Panc1 (cell line): Measurements from ENCODE around the gene ARHGEF39. TPM values are rescaled to one million over a fixed set of nuclear protein-coding genes. Genes with fewer than 3 reads are reported as not detected.

Experiments
- ATAC-seq: fragments of 200-7000 bp; cut with Tn5 transposase; 2 replicates; pipeline ENCODE4 v1.9.1; 2020; ENCODE audit warnings: mild to moderate bottlenecking, moderate library complexity
- BruUV-seq: library from RNA; stranded (reverse); fragments of 400-500 nt; replicated peaks from 2 replicates; lab custom pipeline; 2021; lab: Mats Ljungman, UMichigan
- CTCF ChIA-PET: fragments of 300-600 bp; sonication (Branson Sonifier 250); formaldehyde crosslinking; loops from one replicate; lab custom pipeline; 2022; ENCODE audit warnings: antibody characterized with exemption; lab: Charles Lee
- POLR2A ChIA-PET: fragments of 300-600 bp; sonication (Branson Sonifier 250); formaldehyde crosslinking; loops from one replicate; lab custom pipeline; 2022; ENCODE audit warnings: antibody characterized with exemption; lab: Charles Lee
- DNase-seq: peaks from one replicate; pipeline ENCODE4 v3.0.0-alpha.2; 2010; ENCODE audit warnings: low read depth, low spot score
- H3K27ac ChIP-seq: 2 replicates; pipeline ENCODE4 v1.5.1; 2011; ENCODE audit warnings: mild to moderate bottlenecking, low read length, inconsistent platforms
- H3K27me3 ChIP-seq: fragments of 200-500 bp; sonication (Bioruptor generic); 2 replicates; pipeline ENCODE4 v1.6.0; 2014; ENCODE audit warnings: low read length, inconsistent platforms; ENCODE audit not compliant: control insufficient read depth, insufficient read depth
- H3K36me3 ChIP-seq: fragments of 200-500 bp; sonication (Bioruptor generic); 2 replicates; pipeline ENCODE4 v1.5.1; 2014; ENCODE audit warnings: inconsistent platforms, mild to moderate bottlenecking, low read length, moderate library complexity; ENCODE audit not compliant: control insufficient read depth, insufficient read depth
- H3K4me1 ChIP-seq: 2 replicates; pipeline ENCODE4 v1.5.1; 2011; ENCODE audit warnings: inconsistent platforms, mild to moderate bottlenecking, low read length, moderate library complexity; ENCODE audit not compliant: control insufficient read depth, insufficient read depth
- H3K4me3 ChIP-seq, 2 experiments: 2 replicates each; pipeline ENCODE4 v1.5.1; 2011 to 2012; ENCODE audit warnings: low read depth in 2 of 2, low read length in 2 of 2, mild to moderate bottlenecking in 2 of 2, inconsistent platforms in 1 of 2, moderate library complexity in 1 of 2
- H3K9me3 ChIP-seq: fragments of 200-500 bp; sonication (Bioruptor generic); 2 replicates; pipeline ENCODE4 v1.5.1; 2014; ENCODE audit warnings: low read depth, mild to moderate bottlenecking, inconsistent platforms, low read length, moderate library complexity; ENCODE audit not compliant: control insufficient read depth, insufficient read depth
- CTCF ChIP-seq: fragments of 450-650 bp; IDR thresholded peaks from 2 replicates; pipeline ENCODE4 v1.5.1; 2017; ENCODE audit warnings: mild to moderate bottlenecking
- POLR2AphosphoS5 ChIP-seq: IDR thresholded peaks from 2 replicates; pipeline ENCODE4 v1.6.1; 2012; ENCODE audit warnings: mild to moderate bottlenecking, low read depth, low read length, moderate library complexity
- REST ChIP-seq, 2 experiments: IDR thresholded peaks; 2 replicates each; pipeline ENCODE4 v1.6.1; 2011 to 2012; ENCODE audit warnings: low read depth in 2 of 2, control low read depth in 1 of 2, low read length in 1 of 2, mild to moderate bottlenecking in 1 of 2, moderate library complexity in 1 of 2; ENCODE audit not compliant: insufficient read depth in 1 of 2
- SIN3A ChIP-seq: IDR thresholded peaks from 2 replicates; pipeline ENCODE4 v1.6.1; 2012; ENCODE audit warnings: low read depth, mild to moderate bottlenecking, low read length, moderate library complexity, borderline replicate concordance; ENCODE audit not compliant: insufficient read depth
- TCF7L2 ChIP-seq: IDR thresholded peaks from 2 replicates; pipeline ENCODE4 v1.6.1; 2011; ENCODE audit warnings: mild to moderate bottlenecking, low read depth, low read length, inconsistent platforms
- in situ Hi-C: cut with HindIII; loops from 2 replicates; pipeline ENCODE4 v1.10.0; 2016; ENCODE audit warnings: low sequenced_read_pairs, low pct_unique_long_range_greater_than_20kb
- intact Hi-C: fragments of 100-400 bp; cut with micrococcal nuclease; formaldehyde crosslinking; loops from one replicate; pipeline ENCODE4 v1.10.0; 2022; ENCODE audit not compliant: unreplicated experiment
- total RNA-seq: library from RNA; stranded (reverse); gene quantifications from one replicate; pipeline ENCODE4 v1.2.1, GENCODE V29; 2021; ENCODE audit not compliant: unreplicated experiment

The ARHGEF39 gene
- total RNA-seq, 1 experiment from 2014 or later: 34.0 TPM

GRCh38 chr9:35696520-35697215 lies 31.7 kb upstream of the ARHGEF39 start:
- H3K4me3 ChIP-seq: no peak overlapping the region
- TF ChIP-seq POLR2AphosphoS5: 0 out of 2 replicates have a peak, but pooled peaks have one; percentile 9
- no peak for TF ChIP-seq CTCF
- TF ChIP-seq SIN3A: no peak
- POLR2A ChIA-PET: interaction anchor here (0.7 to 0.9 kb wide), 3 partner anchors 36 to 38 kb away, joined by 3 read pairs; no protein-coding TSS in a partner anchor
- no peak overlapping the region for H3K27ac ChIP-seq
- H3K27me3 ChIP-seq: no peaks in the 10 kb centered on the region
- CTCF ChIA-PET: interaction anchor here (0.6 to 2.5 kb wide), 13 partner anchors 8 to 579 kb away, joined by 3 to 17 read pairs (median 4); partner anchors contain the start of genes ARHGEF39, CREB3 and TLN1
- BruUV-seq: no TSS peak
- in situ Hi-C loops (no loop called here), intact Hi-C loops (no loop called here)
- H3K4me1 ChIP-seq: peaks cover 4% of the 10 kb centered on the region; the same call in 1 of the 2 replicates
- H3K9me3 ChIP-seq: no peaks in the 10 kb centered on the region
- 0 out of 2 replicates have a peak, but pooled peaks cover 12% of the 10 kb centered on the region for H3K36me3 ChIP-seq
- ATAC-seq (peak; percentile 88), DNase-seq (peak; percentile 57)

GRCh38 chr9:35695943-35696401 lies 31.0 kb upstream of the ARHGEF39 start:
- DNase-seq: no peak
- 0 out of 2 replicates have a peak, but pooled peaks cover 10% of the 10 kb centered on the region for H3K36me3 ChIP-seq
- in situ Hi-C loops: no loop called here
- 0 out of 2 replicates have a peak, but pooled peaks have one; percentile 2 for ATAC-seq
- intact Hi-C loops: no loop called here
- H3K9me3 ChIP-seq: no peaks in the 10 kb centered on the region
- ChIA-PET POLR2A (interaction anchor here (0.8 to 0.9 kb wide), 2 partner anchors 37 to 39 kb away, joined by 3 read pairs; no protein-coding TSS in a partner anchor), CTCF (interaction anchor here (1.0 to 2.5 kb wide), 8 partner anchors 9 to 49 kb away, joined by 4 to 17 read pairs (median 7); partner anchors contain the start of genes ARHGEF39, CREB3 and TLN1)
- no TSS peak for BruUV-seq
- H3K27me3 ChIP-seq: no peaks in the 10 kb centered on the region
- TF ChIP-seq POLR2AphosphoS5 (peak; percentile 44; the same call in 1 of the 2 replicates), CTCF (no peak)
- H3K4me1 ChIP-seq: peaks cover 10% of the 10 kb centered on the region
- H3K27ac ChIP-seq: no peak overlapping the region
- H3K4me3 ChIP-seq: no peak overlapping the region

- no peak for ATAC-seq
- no peaks in the 10 kb centered on the region for H3K9me3 ChIP-seq
- BruUV-seq: no TSS peak
- DNase-seq: no peak
- in situ Hi-C loops: no loop called here
- intact Hi-C loops: loop anchor here (5.0 kb wide), 1 partner anchor 35 kb away; the partner anchor contains the start of genes CCDC107 and RMRP
- no peaks in the 10 kb centered on the region for H3K27me3 ChIP-seq
- H3K4me1 ChIP-seq: peaks cover 29% of the 10 kb centered on the region
- H3K36me3 ChIP-seq: peaks cover 9% of the 10 kb centered on the region; the same call in 1 of the 2 replicates
- H3K27ac ChIP-seq: peak overlapping the region; percentile 85
- ChIA-PET CTCF (interaction anchor here (0.6 to 1.6 kb wide), 2 partner anchors 38 to 39 kb away, joined by 3 to 6 read pairs; no protein-coding TSS in a partner anchor), POLR2A (interaction anchor here (1.5 kb wide), 1 partner anchor 31 kb away, joined by 6 read pairs; no protein-coding TSS in a partner anchor)
- TF ChIP-seq POLR2AphosphoS5 (no peak), CTCF (no peak), TCF7L2 (no peak), SIN3A (no peak), REST (IDR thresholded peaks at IDR 0.05; ENCODE audit: insufficient read depth in 1 of 2, low read depth in 2 of 2, low read length in 1 of 2) (no peak)
- H3K4me3 ChIP-seq: peak overlapping the region in 1 of 2 experiments; percentile 89; a peak in 1 of 4 replicates
Observed at GRCh38 chr9:35691757-35692301, 26.8 kb upstream of the ARHGEF39 start.
